Mesenchymal stem cell (in vitro differentiated cells and primary cell): Measurements from ENCODE around the gene SGPP1.

Experiments used
- DNase-seq: peaks from one replicate; pipeline ENCODE4 v3.0.0-alpha.2; 2013
- H2AFZ ChIP-seq: one replicate; pipeline ENCODE4 v1.6.1; 2013; ENCODE audit warnings: low read depth, mild to moderate bottlenecking, control low read depth, inconsistent platforms, low read length, moderate library complexity
- H2AK5ac ChIP-seq: 2 replicates; pipeline ENCODE4 v1.6.1; 2013; ENCODE audit warnings: low read length, moderate library complexity, mild to moderate bottlenecking, inconsistent platforms; ENCODE audit not compliant: severe bottlenecking
- H2BK120ac ChIP-seq: one replicate; pipeline ENCODE4 v1.6.1; 2013; ENCODE audit warnings: low read depth, mild to moderate bottlenecking, inconsistent platforms, low read length, moderate library complexity
- H2BK12ac ChIP-seq, 2 experiments: one replicate each; pipeline ENCODE4 v1.6.1; 2013; ENCODE audit warnings: inconsistent platforms in 2 of 2, low read length in 2 of 2, mild to moderate bottlenecking in 2 of 2, moderate library complexity in 2 of 2, control low read depth in 1 of 2
- H2BK15ac ChIP-seq: one replicate; pipeline ENCODE4 v1.6.1; 2013; ENCODE audit warnings: mild to moderate bottlenecking, low read depth, inconsistent platforms; ENCODE audit not compliant: poor library complexity, severe bottlenecking
- H2BK5ac ChIP-seq: 2 replicates; pipeline ENCODE4 v1.6.1; 2013; ENCODE audit warnings: low read depth, mild to moderate bottlenecking, low read length, control low read depth, inconsistent platforms; ENCODE audit not compliant: poor library complexity, severe bottlenecking
- H3K14ac ChIP-seq, 2 experiments: one replicate each; pipeline ENCODE4 v1.6.1; 2013; ENCODE audit warnings: inconsistent platforms in 2 of 2, low read length in 2 of 2, control low read depth in 1 of 2, mild to moderate bottlenecking in 1 of 2, moderate library complexity in 1 of 2
- H3K18ac ChIP-seq, 2 experiments: one replicate each; pipeline ENCODE4 v1.6.1; 2013; ENCODE audit warnings: inconsistent platforms in 2 of 2, low read length in 2 of 2, control low read depth in 1 of 2, low read depth in 1 of 2, mild to moderate bottlenecking in 1 of 2
- H3K23ac ChIP-seq, 2 experiments: one replicate each; pipeline ENCODE4 v1.6.1; 2013; ENCODE audit warnings: inconsistent platforms in 2 of 2, low read length in 2 of 2, mild to moderate bottlenecking in 2 of 2, moderate library complexity in 2 of 2, control low read depth in 1 of 2
- H3K27ac ChIP-seq: 2 replicates; pipeline ENCODE4 v1.5.1; 2013; ENCODE audit warnings: mild to moderate bottlenecking, moderate library complexity, low read length, control low read depth, inconsistent platforms; ENCODE audit not compliant: poor library complexity, severe bottlenecking
- H3K27me3 ChIP-seq, 2 experiments: 2 replicates each; pipeline versions ENCODE4 v1.6.1 to v1.7.0; 2013; ENCODE audit warnings: low read length in 2 of 2, mild to moderate bottlenecking in 2 of 2, moderate library complexity in 2 of 2, control low read depth in 1 of 2, inconsistent platforms in 1 of 2; ENCODE audit not compliant: control insufficient read depth in 1 of 2, insufficient read depth in 1 of 2
- H3K36me3 ChIP-seq, 2 experiments: 2 replicates each; pipeline versions ENCODE4 v1.6.1 to v1.7.0; 2013; ENCODE audit warnings: low read length in 2 of 2, control low read depth in 1 of 2, inconsistent platforms in 1 of 2, low read depth in 1 of 2, mild to moderate bottlenecking in 1 of 2; ENCODE audit not compliant: insufficient read depth in 2 of 2, control insufficient read depth in 1 of 2
- H3K4ac ChIP-seq, 2 experiments: one replicate each; pipeline ENCODE4 v1.6.1; 2013; ENCODE audit warnings: inconsistent platforms in 2 of 2, low read length in 2 of 2, mild to moderate bottlenecking in 2 of 2, moderate library complexity in 2 of 2, control low read depth in 1 of 2, low read depth in 1 of 2
- H3K4me1 ChIP-seq: 2 replicates; pipeline ENCODE4 v1.6.1; 2013; ENCODE audit warnings: low read depth, low read length, control low read depth; ENCODE audit not compliant: control insufficient read depth, insufficient read depth
- H3K4me2 ChIP-seq: 2 replicates; pipeline ENCODE4 v1.6.1; 2013; ENCODE audit warnings: low read length, mild to moderate bottlenecking, inconsistent platforms; ENCODE audit not compliant: poor library complexity, severe bottlenecking
- H3K4me3 ChIP-seq, 2 experiments: 2 replicates each; pipeline versions ENCODE4 v1.5.1 to v1.7.0; 2013; ENCODE audit warnings: low read length in 2 of 2, mild to moderate bottlenecking in 2 of 2, control low read depth in 1 of 2, low read depth in 1 of 2; ENCODE audit not compliant: insufficient read depth in 1 of 2
- H3K79me1 ChIP-seq: replicated peaks from 2 replicates; pipeline ENCODE4 v1.6.1; 2013; ENCODE audit warnings: mild to moderate bottlenecking, control low read depth, low read length, inconsistent platforms; ENCODE audit not compliant: poor library complexity, severe bottlenecking
- H3K9ac ChIP-seq: 2 replicates; pipeline ENCODE4 v1.7.0; 2013; ENCODE audit warnings: mild to moderate bottlenecking, low read length, moderate library complexity
- H3K9me3 ChIP-seq: 2 replicates; pipeline ENCODE4 v1.7.0; 2013; ENCODE audit warnings: mild to moderate bottlenecking, low read length; ENCODE audit not compliant: control insufficient read depth
- H4K8ac ChIP-seq: one replicate; pipeline ENCODE4 v1.6.1; 2013; ENCODE audit warnings: inconsistent platforms, mild to moderate bottlenecking, low read length, moderate library complexity
- H4K91ac ChIP-seq: one replicate; pipeline ENCODE4 v1.6.1; 2013; ENCODE audit warnings: mild to moderate bottlenecking, low read length, inconsistent platforms
- WGBS: methylation state at CpG from one replicate; pipeline ENCODE4 v1.1.7; 2013; ENCODE audit warnings: mixed read lengths; 5-methylcytosine and 5-hydroxymethylcytosine counted together

SGPP1 gene

DNA sequence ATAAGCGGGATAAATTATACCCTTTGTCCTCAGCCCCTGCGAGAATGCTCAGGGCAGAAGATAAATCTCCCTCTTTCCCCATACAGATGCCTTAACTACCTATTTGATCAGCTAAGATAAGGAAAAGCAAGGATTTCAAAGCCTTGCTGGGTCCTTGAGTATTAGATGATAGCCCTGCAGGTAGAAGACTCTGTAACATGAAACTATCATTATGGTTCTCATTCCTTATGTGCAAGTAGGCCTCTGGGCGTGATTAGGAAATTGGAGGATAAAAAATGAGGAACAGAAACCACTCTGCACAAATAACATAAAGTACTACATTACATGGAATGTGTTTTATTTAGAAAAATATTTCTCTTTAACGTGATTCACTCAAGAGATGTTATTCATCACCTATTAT, 71.7 kb downstream of the SGPP1 start:
- no peaks in the 10 kb centered on the region for H3K4me1 ChIP-seq
- no peak overlapping the region for H3K27ac ChIP-seq
- H3K4me2 ChIP-seq: no peak overlapping the region
- no peak overlapping the region for H2BK5ac ChIP-seq
- no peaks in the 10 kb centered on the region for H3K36me3 ChIP-seq
- peaks cover 1% of the 10 kb centered on the region for H3K79me1 ChIP-seq
- H2AFZ ChIP-seq: no peak overlapping the region
- H4K91ac ChIP-seq: no peak overlapping the region
- no peak overlapping the region for H2BK120ac ChIP-seq
- H2AK5ac ChIP-seq: no peak overlapping the region
- no peaks in the 10 kb centered on the region for H3K9me3 ChIP-seq
- H3K4me3 ChIP-seq: no peak overlapping the region
- no peak overlapping the region for H2BK15ac ChIP-seq
- no peak overlapping the region for H3K4ac ChIP-seq
- 95% methylated on average over 3 of the region's 4 CpGs for WGBS
- no peaks in the 10 kb centered on the region for H3K27me3 ChIP-seq
- no peak overlapping the region for H2BK12ac ChIP-seq
- no peak for DNase-seq
- no peak overlapping the region for H3K18ac ChIP-seq
- no peak overlapping the region for H3K14ac ChIP-seq
- H4K8ac ChIP-seq: no peak overlapping the region
- H3K9ac ChIP-seq: no peak overlapping the region
- no peak overlapping the region for H3K23ac ChIP-seq

DNA sequence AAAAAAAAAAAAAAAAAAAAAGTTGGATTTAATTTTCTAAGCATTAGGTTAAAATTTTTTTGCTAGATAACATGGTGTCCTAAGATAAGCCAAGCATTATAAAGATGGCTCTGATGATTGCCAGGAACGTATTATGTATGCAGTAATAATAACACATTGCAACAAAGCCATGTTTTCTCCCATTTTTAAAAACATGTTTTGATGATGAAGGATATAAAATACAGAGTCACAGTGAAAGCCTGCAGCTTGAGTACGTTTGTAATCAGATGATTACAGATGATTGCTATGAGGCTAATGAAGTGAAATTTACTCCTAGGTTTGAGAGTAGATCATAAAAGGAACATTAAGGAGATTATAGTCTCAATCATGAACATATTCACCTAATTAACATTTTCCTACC, 72.9 kb downstream of the SGPP1 start:
- H2AFZ ChIP-seq: no peak overlapping the region
- H3K9me3 ChIP-seq: no peaks in the 10 kb centered on the region
- H3K36me3 ChIP-seq: no peaks in the 10 kb centered on the region
- WGBS: 60% methylated on average over 1 of the region's 2 CpGs
- no peak overlapping the region for H3K18ac ChIP-seq
- H3K4me3 ChIP-seq: no peak overlapping the region
- no peak overlapping the region for H3K23ac ChIP-seq
- no peak overlapping the region for H2BK120ac ChIP-seq
- no peaks in the 10 kb centered on the region for H3K27me3 ChIP-seq
- no peak overlapping the region for H2BK12ac ChIP-seq
- no peak for DNase-seq
- no peak overlapping the region for H4K91ac ChIP-seq
- H2AK5ac ChIP-seq: no peak overlapping the region
- no peak overlapping the region for H2BK5ac ChIP-seq
- no peak overlapping the region for H3K14ac ChIP-seq
- no peak overlapping the region for H2BK15ac ChIP-seq
- H3K4me2 ChIP-seq: no peak overlapping the region
- H3K79me1 ChIP-seq: peaks cover 1% of the 10 kb centered on the region
- H3K27ac ChIP-seq: no peak overlapping the region
- H4K8ac ChIP-seq: no peak overlapping the region
- H3K4ac ChIP-seq: no peak overlapping the region
- H3K4me1 ChIP-seq: no peaks in the 10 kb centered on the region
- H3K9ac ChIP-seq: no peak overlapping the region

DNA sequence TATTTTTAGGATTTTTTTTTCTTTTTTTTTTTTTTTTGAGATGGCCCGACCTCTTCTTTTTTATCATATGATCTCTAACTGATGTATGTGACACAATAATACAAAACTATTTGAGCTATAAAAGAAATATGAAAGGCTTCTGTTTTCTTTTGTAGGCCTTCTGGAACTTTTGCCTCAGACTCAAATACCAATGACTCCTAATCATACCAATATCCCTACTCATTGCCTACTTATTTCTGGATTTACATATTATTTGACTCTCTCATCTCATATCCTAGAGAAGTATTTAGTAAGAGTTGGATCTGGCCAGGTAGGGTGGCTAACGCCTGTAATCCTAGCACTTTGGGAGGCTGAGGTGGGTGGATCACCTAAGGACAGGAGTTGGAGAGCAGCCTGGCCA, 73.5 kb downstream of the SGPP1 start:
- H3K4me1 ChIP-seq: no peaks in the 10 kb centered on the region
- no peak overlapping the region for H2AK5ac ChIP-seq
- no peaks in the 10 kb centered on the region for H3K36me3 ChIP-seq
- H3K79me1 ChIP-seq: peaks cover 1% of the 10 kb centered on the region
- H2BK15ac ChIP-seq: no peak overlapping the region
- no peak overlapping the region for H3K9ac ChIP-seq
- DNase-seq: no peak
- no peak overlapping the region for H2BK12ac ChIP-seq
- H4K8ac ChIP-seq: no peak overlapping the region
- H3K18ac ChIP-seq: no peak overlapping the region
- H3K4me2 ChIP-seq: no peak overlapping the region
- H3K4ac ChIP-seq: no peak overlapping the region
- H2AFZ ChIP-seq: no peak overlapping the region
- no peak overlapping the region for H3K14ac ChIP-seq
- no peak overlapping the region for H3K27ac ChIP-seq
- H3K9me3 ChIP-seq: no peaks in the 10 kb centered on the region
- H3K27me3 ChIP-seq: no peaks in the 10 kb centered on the region
- H3K23ac ChIP-seq: no peak overlapping the region
- no peak overlapping the region for H2BK5ac ChIP-seq
- no peak overlapping the region for H3K4me3 ChIP-seq
- H2BK120ac ChIP-seq: no peak overlapping the region
- H4K91ac ChIP-seq: no peak overlapping the region
- WGBS: 100% methylated on average over 1 of the region's 2 CpGs

DNA sequence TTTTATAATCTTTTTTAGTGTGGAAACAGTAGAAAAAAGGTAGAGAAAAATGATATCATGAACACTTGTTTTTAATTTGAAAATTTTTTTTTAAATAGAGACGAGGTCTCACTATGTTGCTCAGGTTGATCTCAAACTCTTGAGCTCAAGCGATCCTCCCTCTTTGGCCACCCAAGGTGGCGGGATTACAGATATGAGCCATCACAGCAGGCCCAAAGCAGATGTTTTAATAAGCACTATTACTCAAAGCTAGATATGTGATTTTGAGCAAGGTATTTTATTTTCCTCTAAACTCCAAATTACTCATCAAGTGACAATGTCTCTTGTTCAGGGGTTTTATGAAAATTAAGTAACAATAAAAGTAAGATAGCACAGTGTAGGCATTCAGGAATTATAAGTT, 75.5 kb downstream of the SGPP1 start:
- Histone ChIP-seq H3K4ac (no peak overlapping the region), H3K79me1 (peaks cover 1% of the 10 kb centered on the region), H3K27ac (no peak overlapping the region), H2BK5ac (no peak overlapping the region), H2BK12ac (no peak overlapping the region), H3K4me2 (no peak overlapping the region), H3K4me3 (no peak overlapping the region), H3K36me3 (no peaks in the 10 kb centered on the region), H2AFZ (no peak overlapping the region), H3K23ac (no peak overlapping the region), H4K91ac (no peak overlapping the region), H3K27me3 (no peaks in the 10 kb centered on the region), H3K14ac (no peak overlapping the region), H3K4me1 (no peaks in the 10 kb centered on the region), H2AK5ac (no peak overlapping the region), H2BK120ac (no peak overlapping the region), H3K9ac (no peak overlapping the region), H3K18ac (no peak overlapping the region), H4K8ac (no peak overlapping the region), H2BK15ac (no peak overlapping the region), H3K9me3 (no peaks in the 10 kb centered on the region)
- 100% methylated on average over 3 of the region's 3 CpGs for WGBS
- DNase-seq: no peak
